ENCODE measurements around the gene CREB3L1.

The CREB3L1 gene

DNA sequence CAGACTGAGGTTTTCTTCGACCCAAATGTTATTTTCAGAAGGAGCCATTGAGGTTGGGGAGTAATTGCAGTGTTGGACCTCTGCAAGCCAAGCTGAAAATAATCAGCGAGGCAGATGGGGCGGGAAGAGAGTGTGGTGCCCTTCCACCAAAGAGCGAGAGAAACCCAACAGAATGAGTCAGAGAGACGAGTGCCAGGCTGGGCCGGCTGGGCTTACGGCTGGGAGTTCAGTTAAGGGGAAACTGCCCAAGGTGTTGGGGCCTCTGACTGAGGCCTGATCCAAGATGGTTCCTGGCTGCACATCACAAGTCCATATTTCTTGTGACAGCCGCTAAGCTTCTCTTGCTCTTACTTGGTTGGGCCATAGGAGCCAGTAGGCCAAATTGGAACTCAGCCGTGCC is 30.4 kb upstream of the CREB3L1 start:
- no peaks in the 10 kb centered on the region for H3K27me3 ChIP-seq (ENCODE audit: low read length)
- TF ChIP-seq, protein P1, sequence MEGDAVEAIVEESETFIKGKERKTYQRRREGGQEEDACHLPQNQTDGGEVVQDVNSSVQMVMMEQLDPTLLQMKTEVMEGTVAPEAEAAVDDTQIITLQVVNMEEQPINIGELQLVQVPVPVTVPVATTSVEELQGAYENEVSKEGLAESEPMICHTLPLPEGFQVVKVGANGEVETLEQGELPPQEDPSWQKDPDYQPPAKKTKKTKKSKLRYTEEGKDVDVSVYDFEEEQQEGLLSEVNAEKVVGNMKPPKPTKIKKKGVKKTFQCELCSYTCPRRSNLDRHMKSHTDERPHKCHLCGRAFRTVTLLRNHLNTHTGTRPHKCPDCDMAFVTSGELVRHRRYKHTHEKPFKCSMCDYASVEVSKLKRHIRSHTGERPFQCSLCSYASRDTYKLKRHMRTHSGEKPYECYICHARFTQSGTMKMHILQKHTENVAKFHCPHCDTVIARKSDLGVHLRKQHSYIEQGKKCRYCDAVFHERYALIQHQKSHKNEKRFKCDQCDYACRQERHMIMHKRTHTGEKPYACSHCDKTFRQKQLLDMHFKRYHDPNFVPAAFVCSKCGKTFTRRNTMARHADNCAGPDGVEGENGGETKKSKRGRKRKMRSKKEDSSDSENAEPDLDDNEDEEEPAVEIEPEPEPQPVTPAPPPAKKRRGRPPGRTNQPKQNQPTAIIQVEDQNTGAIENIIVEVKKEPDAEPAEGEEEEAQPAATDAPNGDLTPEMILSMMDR (IDR thresholded peaks at IDR 0.05; ENCODE audit: insufficient read depth, low read length, poor library complexity, severe bottlenecking), result no peak
- TF ChIP-seq EZH2phosphoT487 (conservative IDR thresholded peaks at IDR 0.05; ENCODE audit: low read length), result no peak
- H3K36me3 ChIP-seq (ENCODE audit: low read length), result no peaks in the 10 kb centered on the region
- H3K4me2 ChIP-seq (ENCODE audit: low read depth, low read length, poor library complexity, severe bottlenecking), result no peak overlapping the region
- H3K4me3 ChIP-seq (ENCODE audit: insufficient read depth, low read length, poor library complexity, severe bottlenecking), result no peak overlapping the region
- H3F3A ChIP-seq (ENCODE audit: insufficient read depth), result no peaks in the 10 kb centered on the region
- H2AFZ ChIP-seq (ENCODE audit: low read depth, low read length, severe bottlenecking), result no peak overlapping the region
- H4K20me1 ChIP-seq (ENCODE audit: low read depth, low read length), result no peaks in the 10 kb centered on the region
- H3K27ac ChIP-seq (ENCODE audit: low read depth, low read length), result no peak overlapping the region
- no peaks in the 10 kb centered on the region for H3K79me2 ChIP-seq (ENCODE audit: insufficient read depth, low read length)
- H3K9me3 ChIP-seq (ENCODE audit: insufficient read depth, low read length), result no peaks in the 10 kb centered on the region
- H3K9me2 ChIP-seq (replicated peaks; ENCODE audit: insufficient read depth, low read length), result no peaks in the 10 kb centered on the region
- no peak overlapping the region for H3K9ac ChIP-seq (ENCODE audit: low read length)

GRCh38 chr11:46247659-46248058 is 29.8 kb upstream of the CREB3L1 start:
- H3K27ac ChIP-seq (ENCODE audit: low read depth, low read length), result no peak overlapping the region
- H2AFZ ChIP-seq (ENCODE audit: low read depth, low read length, severe bottlenecking), result no peak overlapping the region
- H4K20me1 ChIP-seq (ENCODE audit: low read depth, low read length), result no peaks in the 10 kb centered on the region
- H3K9me2 ChIP-seq (replicated peaks; ENCODE audit: insufficient read depth, low read length), result no peaks in the 10 kb centered on the region
- no peaks in the 10 kb centered on the region for H3K9me3 ChIP-seq (ENCODE audit: insufficient read depth, low read length)
- no peak overlapping the region for H3K4me2 ChIP-seq (ENCODE audit: low read depth, low read length, poor library complexity, severe bottlenecking)
- no peaks in the 10 kb centered on the region for H3K27me3 ChIP-seq (ENCODE audit: low read length)
- H3K36me3 ChIP-seq (ENCODE audit: low read length), result no peaks in the 10 kb centered on the region
- H3F3A ChIP-seq (ENCODE audit: insufficient read depth), result no peaks in the 10 kb centered on the region
- TF ChIP-seq EZH2phosphoT487 (conservative IDR thresholded peaks at IDR 0.05; ENCODE audit: low read length), result no peak
- TF ChIP-seq, protein P1 (IDR thresholded peaks at IDR 0.05; ENCODE audit: insufficient read depth, low read length, poor library complexity, severe bottlenecking), result peak; percentile 27
- H3K9ac ChIP-seq (ENCODE audit: low read length), result no peak overlapping the region
- H3K79me2 ChIP-seq (ENCODE audit: insufficient read depth, low read length), result no peaks in the 10 kb centered on the region
- H3K4me3 ChIP-seq (ENCODE audit: insufficient read depth, low read length, poor library complexity, severe bottlenecking), result no peak overlapping the region

- Histone ChIP-seq H3K4me2 (ENCODE audit: low read depth, low read length, poor library complexity, severe bottlenecking) (no peak overlapping the region), H3K27me3 (ENCODE audit: low read length) (no peaks in the 10 kb centered on the region), H4K20me1 (ENCODE audit: low read depth, low read length) (no peaks in the 10 kb centered on the region), H3K4me3 (ENCODE audit: insufficient read depth, low read length, poor library complexity, severe bottlenecking) (no peak overlapping the region), H3F3A (ENCODE audit: insufficient read depth) (no peaks in the 10 kb centered on the region), H3K9ac (ENCODE audit: low read length) (no peak overlapping the region), H3K27ac (ENCODE audit: low read depth, low read length) (no peak overlapping the region), H3K79me2 (ENCODE audit: insufficient read depth, low read length) (no peaks in the 10 kb centered on the region), H3K36me3 (ENCODE audit: low read length) (no peaks in the 10 kb centered on the region), H2AFZ (ENCODE audit: low read depth, low read length, severe bottlenecking) (no peak overlapping the region), H3K9me3 (ENCODE audit: insufficient read depth, low read length) (no peaks in the 10 kb centered on the region), H3K9me2 (replicated peaks; ENCODE audit: insufficient read depth, low read length) (no peaks in the 10 kb centered on the region)
- no peak for TF ChIP-seq EZH2phosphoT487 (conservative IDR thresholded peaks at IDR 0.05; ENCODE audit: low read length)
- TF ChIP-seq, protein P1 (IDR thresholded peaks at IDR 0.05; ENCODE audit: insufficient read depth, low read length, poor library complexity, severe bottlenecking), result no peak
These were observed 29.0 kb upstream of the CREB3L1 start for GRCh38 chr11:46248289-46249102.
